Subcutaneous adipose tissue (tissue), 4 donors: Measurements from ENCODE around the gene MACF1. TPM values are rescaled to one million over a fixed set of nuclear protein-coding genes. Genes with fewer than 3 reads are reported as not detected.

ENCODE experiments used
- total RNA-seq, 4 donors: library from RNA; depleted of rRNA; stranded (reverse); fragments of >200 nt; gene quantifications; one replicate each; pipeline ENCODE4 v1.1.0, GENCODE V29; 2016
- TF ChIP-seq, protein P1 (sequence below): fragments of 450-650 bp; IDR thresholded peaks from one replicate; pipeline ENCODE4 v1.5.1; 2016; ENCODE audit warnings: low read depth, mild to moderate bottlenecking, control low read depth, antibody characterized with exemption, moderate library complexity

MACF1 gene
- total RNA-seq, 4 donors from 2014 or later = 297 to 398 (median 352) TPM

DNA sequence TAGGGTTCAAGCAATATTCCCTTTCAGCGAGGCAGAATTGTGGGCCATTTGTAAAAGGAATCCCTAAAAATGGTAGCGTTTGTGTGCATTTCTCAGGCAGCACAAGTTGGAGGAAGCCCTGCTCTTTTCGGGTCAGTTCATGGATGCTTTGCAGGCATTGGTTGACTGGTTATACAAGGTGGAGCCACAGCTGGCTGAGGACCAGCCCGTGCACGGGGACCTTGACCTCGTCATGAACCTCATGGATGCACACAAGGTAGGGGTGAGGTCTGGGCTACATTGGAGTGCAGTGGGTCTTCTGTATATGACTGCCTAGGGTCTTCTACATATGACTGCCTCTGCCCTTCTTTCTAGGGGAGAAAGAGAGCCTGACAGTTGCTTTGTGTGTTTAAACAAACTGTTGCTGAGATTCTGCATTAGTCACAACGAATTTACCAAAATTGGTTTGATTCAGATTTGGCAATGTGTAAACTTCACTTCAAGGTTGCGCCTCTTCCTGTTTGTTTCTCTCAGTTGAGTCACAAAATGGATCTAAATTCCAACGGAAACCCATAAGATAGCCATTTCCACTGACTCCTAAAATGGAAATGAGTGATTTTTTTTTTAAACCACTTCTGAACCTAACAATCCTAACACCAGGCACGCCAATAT is 246.6 kb downstream of the MACF1 start:
- TF ChIP-seq, protein P1, sequence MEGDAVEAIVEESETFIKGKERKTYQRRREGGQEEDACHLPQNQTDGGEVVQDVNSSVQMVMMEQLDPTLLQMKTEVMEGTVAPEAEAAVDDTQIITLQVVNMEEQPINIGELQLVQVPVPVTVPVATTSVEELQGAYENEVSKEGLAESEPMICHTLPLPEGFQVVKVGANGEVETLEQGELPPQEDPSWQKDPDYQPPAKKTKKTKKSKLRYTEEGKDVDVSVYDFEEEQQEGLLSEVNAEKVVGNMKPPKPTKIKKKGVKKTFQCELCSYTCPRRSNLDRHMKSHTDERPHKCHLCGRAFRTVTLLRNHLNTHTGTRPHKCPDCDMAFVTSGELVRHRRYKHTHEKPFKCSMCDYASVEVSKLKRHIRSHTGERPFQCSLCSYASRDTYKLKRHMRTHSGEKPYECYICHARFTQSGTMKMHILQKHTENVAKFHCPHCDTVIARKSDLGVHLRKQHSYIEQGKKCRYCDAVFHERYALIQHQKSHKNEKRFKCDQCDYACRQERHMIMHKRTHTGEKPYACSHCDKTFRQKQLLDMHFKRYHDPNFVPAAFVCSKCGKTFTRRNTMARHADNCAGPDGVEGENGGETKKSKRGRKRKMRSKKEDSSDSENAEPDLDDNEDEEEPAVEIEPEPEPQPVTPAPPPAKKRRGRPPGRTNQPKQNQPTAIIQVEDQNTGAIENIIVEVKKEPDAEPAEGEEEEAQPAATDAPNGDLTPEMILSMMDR = no peak

DNA sequence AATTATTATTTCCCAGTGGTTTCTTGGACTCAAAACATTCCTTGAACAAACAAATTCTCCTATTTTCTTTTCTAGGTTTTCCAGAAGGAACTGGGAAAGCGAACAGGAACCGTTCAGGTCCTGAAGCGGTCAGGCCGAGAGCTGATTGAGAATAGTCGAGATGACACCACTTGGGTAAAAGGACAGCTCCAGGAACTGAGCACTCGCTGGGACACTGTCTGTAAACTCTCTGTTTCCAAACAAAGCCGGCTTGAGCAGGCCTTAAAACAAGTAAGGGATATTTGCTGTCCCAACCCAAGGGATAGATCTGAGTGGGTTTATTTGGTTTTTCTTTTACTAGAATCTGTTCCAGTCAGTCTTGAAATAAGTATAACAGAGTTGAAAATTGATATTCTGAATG is 247.6 kb downstream of the MACF1 start:
- TF ChIP-seq, protein P1 = no peak

DNA sequence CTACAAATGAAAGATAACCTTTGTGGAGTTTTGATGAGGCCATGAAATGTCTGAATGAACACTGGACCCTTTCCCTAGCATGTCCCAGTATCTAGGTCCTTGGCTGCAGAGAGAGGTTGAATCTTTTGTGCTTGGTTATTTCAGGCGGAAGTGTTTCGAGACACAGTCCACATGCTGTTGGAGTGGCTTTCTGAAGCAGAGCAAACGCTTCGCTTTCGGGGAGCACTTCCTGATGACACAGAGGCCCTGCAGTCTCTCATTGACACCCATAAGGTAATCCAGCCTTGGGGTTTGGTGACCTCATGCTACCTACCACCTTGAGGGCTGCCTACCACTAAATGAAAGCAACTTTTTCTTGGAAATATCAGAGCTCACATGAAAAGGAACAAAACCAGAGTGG is 248.0 kb downstream of the MACF1 start:
- TF ChIP-seq, protein P1 = no peak

DNA sequence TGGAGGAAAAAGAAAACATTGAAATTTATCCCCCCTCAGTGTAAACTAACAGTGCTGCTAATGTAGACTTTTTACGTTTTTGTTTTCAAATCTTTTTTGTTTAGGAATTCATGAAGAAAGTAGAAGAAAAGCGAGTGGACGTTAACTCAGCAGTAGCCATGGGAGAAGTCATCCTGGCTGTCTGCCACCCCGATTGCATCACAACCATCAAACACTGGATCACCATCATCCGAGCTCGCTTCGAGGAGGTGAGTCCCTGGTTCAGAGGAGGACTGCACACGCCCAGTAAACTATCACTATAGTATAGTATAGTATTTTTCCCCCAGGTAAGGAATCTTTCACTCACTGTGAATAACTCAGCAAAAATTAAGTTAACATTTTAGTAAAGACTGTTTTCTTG is 249.1 kb downstream of the MACF1 start:
- TF ChIP-seq, protein P1 = no peak

DNA sequence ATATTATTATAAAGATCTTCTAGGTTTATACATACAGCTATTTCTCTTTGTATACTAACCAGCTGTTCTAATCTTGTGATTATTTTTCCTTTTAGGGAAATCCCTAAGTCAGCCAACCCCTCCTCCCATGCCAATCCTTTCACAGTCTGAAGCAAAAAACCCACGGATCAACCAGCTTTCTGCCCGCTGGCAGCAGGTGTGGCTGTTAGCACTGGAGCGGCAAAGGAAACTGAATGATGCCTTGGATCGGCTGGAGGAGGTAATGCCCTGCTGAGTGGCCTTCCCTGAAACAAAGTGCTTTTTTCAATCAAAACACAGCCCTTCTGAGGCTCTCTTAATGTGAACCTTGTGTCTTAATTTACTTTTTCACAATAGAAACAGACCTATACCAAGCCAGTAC is 254.5 kb downstream of the MACF1 start:
- TF ChIP-seq, protein P1 = no peak

DNA sequence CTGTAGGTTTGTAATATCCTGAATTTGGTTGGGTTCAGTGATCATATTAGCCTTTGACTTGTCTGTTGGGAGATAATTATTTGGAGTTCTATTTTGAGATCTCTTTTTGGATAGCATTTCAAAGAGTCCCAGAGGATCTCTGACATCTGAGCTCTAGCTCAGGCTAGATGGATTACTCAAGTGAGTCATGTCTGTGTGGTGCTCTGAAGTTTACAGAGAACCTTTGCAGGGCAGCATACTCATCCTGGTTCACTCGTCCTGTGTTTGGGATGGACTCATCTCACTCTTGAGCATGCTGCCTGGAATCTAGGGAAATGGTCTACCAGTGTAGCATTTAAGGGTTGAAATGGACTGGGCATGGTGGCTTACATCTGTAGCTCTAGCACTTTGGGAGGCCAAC is 257.6 kb downstream of the MACF1 start:
- TF ChIP-seq, protein P1 = no peak

DNA sequence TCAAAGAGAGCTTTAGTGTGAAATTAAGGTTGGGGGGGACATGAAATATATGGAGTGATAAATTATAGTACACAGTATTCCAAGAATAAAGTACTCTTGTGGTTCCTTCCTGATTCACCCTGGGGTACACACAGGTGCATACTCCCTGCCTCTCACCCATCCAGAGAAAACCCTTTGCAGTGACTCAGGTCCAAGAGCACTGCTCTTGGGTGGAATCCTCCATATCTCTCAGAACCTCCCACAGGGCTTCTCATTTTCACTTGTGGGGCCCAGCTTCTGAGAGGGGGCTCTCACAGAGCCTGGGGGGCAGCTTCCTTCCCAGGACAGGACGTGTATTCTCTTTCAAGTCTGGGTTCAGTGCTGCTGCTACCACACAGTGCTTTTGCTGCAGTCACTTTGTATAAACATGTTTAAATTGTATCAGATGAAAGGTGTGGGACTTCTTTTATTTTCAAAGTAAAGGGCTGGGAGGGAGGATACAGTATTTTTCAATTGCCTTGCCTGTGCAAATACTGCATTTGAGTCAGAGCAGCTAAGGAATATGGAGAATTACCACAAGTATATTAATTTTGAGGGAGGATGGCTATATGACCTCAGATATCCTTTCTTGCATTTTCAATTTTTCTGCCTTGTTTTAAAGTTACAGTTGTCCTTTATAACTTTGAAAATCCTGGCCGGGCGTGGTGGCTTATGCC is 262.1 kb downstream of the MACF1 start:
- TF ChIP-seq, protein P1 = no peak
